Fibroblast of peridontal ligament (primary cell): ENCODE results near the gene TMEM272.
"Not testable (repeated sequence)": the region's sequence is repeated elsewhere in the genome, so short reads cannot be mapped to it uniquely, and the experiment has no call there.

ENCODE experiments used
- DNase-seq: peaks from one replicate; pipeline ENCODE4 v3.0.0-alpha.2; 2010; ENCODE audit errors: extremely low read depth

Gene TMEM272

DNA sequence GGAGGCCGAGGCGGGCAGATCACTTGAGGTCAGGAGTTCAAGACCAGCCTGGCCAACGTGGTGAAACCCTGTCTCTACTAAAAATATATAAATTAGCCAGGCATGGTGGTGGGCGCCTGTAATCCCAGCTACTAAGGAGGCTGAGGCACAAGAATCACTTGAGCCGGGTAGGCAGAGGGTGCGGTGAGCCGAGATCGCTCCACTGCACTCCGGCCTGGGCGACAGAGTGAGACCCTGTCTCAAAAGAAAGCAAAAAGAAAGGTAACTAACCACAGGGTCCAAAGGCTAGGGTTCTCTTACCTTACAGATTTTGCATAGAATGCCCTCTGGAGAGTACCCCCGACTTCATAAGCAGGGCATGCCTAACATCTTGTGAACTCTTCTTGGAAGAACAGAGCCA lies 20.3 kb downstream of the TMEM272 start:
- not testable (repeated sequence) for DNase-seq

GRCh38 chr13:51823863-51824262 lies 21.1 kb downstream of the TMEM272 start:
- DNase-seq, result no peak

DNA sequence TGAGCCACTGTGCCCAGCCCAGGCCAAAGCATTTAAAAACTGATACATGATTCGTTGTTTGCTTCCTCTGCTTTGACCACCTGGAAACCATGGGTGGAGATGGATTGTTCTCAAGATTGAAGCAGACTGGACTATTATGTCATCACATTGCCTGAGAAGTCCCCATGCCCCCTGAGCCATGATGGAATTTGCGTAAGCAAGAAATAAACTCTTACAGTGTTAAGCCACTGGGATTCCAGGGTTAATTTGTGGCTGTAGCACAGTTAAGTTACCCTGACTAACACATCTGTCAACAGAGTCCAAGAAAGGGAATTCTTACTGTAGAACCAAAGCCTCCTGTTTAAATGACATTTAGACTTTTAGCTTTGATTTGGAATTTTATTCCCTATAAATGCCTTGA lies 21.6 kb downstream of the TMEM272 start:
- no peak for DNase-seq

DNA sequence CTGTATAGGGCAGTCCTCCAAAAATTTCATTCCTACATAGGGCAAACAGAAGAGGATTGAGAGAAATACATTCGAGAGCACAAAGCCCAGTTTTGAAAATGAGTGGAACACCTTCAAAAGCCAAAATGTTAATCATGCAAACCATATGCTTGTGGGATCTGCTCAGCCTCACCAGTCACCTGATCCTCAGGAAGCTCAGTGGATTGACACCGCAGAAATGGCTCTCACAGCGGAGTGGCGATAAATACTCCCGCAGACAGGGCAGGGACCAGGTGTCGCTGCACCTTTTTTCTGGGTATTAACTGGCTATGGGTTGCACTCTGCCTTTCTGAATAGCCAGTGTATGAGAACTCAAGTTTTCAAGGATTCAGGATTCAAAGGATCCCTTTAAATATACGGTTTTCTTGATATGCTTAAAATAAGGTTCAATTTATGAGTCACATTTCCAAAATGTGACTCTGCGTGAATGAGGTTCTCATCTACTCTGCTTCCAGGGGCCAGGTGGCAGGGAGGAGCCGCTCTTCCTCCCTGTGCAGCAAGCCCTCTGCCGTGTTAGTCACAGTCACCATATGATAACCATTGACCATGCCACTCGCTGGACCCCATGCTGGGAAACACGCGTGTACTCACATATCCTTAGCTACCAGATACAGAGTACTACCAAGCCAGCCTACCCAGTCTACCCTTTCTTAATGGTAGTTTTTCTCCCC lies 22.7 kb downstream of the TMEM272 start:
- no peak for DNase-seq

GRCh38 chr13:51821606-51822005 lies 23.4 kb downstream of the TMEM272 start:
- no peak for DNase-seq

DNA sequence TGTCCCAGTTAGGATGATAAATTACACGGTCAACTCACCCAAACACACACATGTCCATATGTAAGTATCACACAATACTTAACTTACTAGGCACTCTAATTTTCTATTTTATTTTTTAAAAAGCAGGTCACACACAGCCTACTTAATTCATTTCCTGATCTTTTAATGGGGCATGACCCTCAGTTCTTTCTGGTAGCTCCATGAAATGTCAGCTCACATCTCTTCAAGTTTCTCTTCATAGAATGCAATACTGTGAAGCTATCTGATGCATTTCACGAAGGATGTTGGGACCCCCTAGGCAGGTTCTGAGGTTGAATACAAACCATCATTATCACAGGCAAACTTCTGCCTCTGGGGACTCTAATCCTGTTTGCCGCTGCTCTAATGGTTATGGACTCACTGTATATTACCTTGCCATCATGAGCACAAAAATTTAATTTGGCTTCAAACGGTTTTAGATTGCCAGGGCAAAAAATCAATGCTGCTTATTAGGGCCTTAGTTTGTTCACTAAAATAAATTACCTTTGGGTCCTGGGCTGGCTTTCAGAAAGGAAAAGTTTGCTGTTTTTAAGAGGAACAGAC lies 24.9 kb downstream of the TMEM272 start:
- no peak for DNase-seq

DNA sequence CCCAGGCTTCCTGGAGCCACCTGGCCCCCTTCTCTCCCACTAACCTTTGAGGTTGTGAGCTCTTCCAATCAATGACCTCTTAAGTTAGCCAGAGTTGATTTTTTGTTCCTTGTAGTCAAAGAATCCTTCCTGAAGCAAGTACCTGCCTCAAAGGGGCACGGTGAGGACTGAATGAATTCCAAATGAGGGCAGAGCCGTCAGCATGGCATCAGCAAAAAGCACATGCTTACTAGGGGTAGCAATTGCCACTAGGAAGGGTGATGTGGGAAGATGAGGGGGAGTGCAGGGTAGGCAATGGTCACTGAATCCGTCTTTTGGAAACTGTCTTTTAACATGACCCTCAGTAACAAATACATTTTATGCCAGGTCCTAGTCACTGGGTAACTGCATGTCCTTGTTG lies 25.4 kb downstream of the TMEM272 start:
- no peak for DNase-seq

DNA sequence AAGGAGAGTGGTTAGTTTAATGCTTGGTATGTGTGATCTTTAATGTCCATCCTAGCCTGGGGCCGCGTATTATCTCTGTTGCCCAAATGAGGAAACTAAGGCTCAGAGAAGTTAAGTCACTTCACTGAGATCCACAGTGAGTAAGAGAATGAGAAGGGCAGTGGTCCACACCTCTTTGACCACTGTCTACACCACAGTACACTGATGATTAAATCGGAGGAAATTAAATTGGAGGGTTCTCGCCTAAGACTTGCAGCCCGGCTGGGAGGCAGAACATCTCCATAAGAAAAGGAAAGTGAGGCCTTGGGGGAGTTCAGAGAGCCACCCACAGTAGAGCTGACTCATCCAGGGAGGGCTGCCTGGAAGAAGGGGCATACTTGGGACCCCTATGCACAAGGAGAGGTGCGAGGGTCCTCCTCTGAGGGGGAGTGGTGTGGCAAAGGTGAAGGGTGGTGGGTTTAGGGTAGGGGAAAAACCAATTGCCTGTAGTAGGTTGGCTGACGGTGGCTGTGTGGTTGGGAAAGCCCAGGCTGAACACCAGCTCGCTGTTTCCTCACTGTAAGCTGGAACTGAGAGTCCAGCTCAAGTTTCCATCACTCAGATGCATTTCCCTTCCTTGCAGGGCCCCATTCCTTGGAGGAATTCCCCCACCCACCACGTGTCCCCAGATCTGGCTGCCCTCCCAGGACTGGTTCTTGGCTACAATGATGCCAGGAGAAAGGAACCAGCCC lies 26.0 kb downstream of the TMEM272 start:
- peak; percentile 49 for DNase-seq

DNA sequence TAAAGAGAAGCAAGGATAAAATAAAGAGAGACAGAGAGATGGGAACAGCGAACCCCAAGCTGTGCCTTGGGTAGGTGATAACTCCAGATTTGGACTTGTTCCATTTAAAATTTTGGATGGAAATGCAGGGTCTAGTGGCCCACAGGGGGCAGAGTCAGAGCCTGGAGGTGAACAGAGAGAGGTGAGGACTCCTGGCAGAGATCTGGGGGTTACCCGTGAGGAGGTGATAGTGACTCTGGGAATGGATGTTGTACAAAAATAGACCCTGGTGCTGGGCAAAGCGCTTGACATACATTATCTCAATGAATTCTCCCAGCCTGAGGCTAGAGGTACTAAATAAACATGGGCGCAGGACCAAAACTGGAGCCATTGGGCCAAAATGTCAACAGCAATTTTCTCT lies 26.7 kb downstream of the TMEM272 start:
- no peak for DNase-seq

DNA sequence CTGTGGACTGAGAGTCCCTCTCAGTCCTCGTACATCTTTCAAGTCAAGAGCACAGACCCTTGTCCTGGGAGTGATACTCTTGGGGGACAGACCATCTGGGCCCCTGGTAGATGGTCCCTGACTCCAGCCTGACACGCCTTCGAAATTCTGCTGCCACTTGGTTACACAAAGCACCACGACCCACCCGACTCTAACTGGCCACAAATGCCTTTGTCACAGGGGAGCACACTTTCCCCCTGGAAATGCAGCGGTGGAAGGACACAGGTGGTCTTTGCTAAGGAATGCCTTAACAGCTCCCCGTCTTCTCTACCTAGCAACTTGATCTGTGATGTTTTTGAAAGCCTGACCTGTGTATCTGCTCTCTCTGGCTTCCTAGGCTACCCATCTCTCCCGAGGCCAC lies 27.3 kb downstream of the TMEM272 start:
- DNase-seq, result no peak

DNA sequence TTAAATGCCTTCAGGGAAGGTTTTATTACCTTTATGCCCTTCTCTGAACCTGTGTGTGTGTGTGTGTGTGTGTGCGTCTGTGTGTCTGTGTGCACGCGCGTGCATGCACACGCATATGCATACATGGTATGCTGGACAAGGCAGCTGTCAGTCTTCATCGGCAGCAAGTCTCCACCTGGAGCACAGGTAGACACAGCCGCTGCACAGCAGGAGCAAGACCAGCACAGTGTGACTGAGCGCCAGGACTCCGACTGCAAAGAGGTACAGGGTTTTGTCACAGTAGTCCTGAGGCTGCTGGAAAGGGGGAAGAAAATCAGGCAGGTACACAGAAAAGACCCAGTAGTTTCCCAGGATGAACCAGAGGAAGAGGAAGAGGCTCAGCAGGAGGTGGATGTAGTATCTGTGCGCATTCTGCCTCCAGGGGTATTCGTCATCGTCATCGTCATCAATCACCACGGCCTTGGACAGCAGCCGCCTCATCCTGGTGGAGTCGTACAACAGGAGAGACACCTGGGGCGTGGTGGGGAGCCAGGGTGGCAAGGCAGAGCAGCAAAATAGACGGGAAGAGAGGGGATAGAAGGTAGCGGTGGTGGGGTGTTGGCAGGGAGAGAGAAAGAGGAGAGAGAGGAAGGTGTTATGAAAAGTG lies 28.2 kb downstream of the TMEM272 start:
- no peak for DNase-seq

GRCh38 chr13:51815848-51816247 lies 29.1 kb downstream of the TMEM272 start:
- no peak for DNase-seq

DNA sequence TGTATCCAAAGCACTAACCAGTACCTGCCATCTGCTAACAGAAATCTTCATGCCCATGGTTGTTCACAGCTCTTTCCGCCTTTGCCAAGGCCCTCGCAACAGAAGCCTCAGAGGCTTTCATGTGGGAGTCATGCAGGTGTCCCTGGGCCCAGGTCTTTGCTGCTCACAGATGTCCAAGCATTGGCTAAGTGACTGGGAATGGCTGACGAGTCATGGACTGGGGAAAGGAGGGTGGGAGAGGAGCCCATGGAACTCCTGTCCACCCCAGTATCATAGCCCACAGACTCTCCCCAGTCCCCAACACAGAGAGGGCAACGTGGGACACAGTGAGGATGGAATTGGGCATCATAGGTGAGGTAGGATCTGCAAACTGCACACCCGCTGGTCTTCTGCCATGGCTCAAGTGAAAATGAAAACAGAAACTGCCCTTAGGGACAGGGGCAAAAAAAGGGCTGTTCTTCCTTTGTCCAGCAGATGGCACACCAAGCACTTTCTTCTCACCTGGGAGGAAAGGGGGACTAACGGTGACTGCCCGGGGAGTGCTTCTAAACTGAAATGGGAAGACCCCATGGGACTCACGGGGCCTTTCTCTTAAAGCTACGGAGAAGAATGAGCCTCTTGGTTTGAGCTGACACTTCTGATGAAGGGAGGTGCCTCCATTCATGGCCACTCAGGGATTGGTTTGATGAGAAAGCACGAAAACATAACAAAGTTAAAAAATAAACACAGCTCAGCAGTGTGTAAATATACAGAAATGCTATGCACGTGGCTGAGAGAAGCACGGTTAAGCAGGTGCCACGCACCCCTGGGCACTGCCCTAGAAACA lies 29.9 kb downstream of the TMEM272 start:
- peak; percentile 54 for DNase-seq

DNA sequence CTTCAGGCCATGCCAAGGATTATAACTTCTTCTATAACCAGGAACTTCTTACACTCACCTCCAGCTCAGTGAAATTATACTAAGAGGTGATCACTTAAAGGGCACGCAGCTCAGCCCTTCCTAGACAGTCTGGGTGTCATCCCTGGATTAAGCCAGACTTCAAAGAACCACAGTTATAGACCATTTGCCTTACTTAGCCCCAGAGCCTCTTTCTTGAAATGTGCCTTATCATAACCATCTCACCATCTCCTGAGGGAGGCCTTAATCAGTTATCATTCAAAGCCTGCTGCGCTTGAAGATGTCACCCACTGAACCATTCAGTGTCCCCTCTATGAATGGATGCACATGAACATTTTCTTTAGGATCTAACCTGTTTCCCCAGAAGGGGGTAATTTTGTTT lies 30.9 kb downstream of the TMEM272 start:
- no peak for DNase-seq

GRCh38 chr13:51811920-51812451 lies 33.0 kb downstream of the TMEM272 start:
- no peak for DNase-seq

DNA sequence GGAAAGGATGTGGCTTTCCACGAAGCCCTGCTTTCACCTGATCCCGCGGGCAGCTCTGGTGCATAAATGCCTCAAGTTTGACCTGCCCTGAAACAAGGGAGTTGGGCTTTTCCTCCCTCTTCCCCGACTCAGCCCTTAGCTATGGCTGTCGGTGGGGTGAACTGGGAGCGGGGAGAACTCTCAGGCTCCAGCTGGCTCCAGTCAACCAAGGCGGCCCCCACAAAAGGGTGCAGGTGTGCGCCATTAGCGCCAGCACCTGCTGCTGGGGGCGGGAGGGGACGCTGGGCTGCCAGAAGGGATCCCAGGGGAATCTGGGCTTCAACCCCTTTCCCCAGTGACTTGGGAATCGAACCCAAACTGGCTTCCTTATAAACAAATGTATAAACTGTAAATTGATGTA lies 33.9 kb downstream of the TMEM272 start:
- DNase-seq, result no peak

- DNase-seq, result no peak
Measured at GRCh38 chr13:51808811-51809210, 36.2 kb downstream of the TMEM272 start.

DNA sequence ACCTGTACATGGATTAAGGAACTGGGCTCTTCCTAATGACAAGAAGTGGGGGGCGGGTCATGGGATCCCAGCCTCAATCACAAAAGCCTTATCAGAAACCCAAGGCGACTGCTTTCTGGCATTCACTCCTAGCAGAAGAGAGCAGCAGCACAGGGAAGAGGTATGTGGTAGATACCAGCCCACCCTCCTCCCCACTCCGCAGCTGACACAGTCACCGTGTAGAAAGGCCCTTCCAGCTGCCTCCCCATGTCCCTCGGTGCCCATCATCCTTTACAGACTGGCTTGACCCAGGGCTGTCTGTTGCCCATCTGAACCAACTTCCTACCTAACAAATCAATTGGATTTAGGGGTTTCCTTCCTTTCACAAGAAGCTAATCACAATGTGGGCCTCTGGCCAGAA lies 37.9 kb downstream of the TMEM272 start:
- DNase-seq, result no peak

GRCh38 chr13:51806566-51806965 lies 38.4 kb downstream of the TMEM272 start:
- DNase-seq, result peak; percentile 33

DNA sequence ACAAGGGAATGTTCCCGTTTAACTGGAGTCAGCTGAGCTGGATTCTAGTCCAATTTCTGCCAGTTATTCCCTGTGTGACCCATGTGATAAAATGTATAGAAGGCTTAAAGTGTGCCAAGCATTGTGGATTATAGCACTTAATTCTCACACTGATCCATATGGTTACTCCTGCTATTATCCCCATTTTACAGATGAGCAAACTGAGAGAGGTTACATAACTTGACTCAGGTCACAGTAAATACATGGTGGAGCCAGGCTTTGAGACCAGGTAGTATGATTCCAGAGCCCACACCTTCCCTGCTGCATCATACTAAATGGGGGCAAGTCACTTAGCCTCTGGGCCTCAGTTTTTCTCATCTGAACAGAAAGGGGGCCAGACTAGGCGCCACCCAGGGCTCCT lies 39.1 kb downstream of the TMEM272 start:
- no peak for DNase-seq

DNA sequence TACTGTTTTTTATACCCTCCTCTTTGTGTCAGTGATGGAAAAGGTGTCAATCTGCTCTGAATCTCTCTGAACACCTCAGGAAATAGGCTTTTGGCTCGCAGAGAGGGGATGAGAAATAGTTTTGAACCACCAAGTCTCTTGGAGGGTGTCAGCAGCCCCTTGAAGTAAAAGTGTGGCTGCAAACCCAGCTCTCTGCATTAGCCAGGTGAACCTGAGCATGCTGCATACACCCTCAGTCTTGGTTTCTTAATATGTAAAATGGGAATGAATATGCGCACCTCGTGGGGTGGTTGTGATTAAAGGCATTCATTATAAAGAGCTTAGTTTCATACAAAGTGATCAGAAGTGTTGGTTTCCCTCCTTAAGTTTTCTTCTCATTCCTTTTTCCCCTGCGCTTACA lies 39.7 kb downstream of the TMEM272 start:
- no peak for DNase-seq
